H1 (cell line): Measurements from ENCODE around the gene TRUB1. TPM values are rescaled to one million over a fixed set of nuclear protein-coding genes. Genes with fewer than 3 reads are reported as not detected.

ENCODE experiments used
- CTCF ChIA-PET: fragments of 300-600 bp; sonication (Branson Sonifier 250); formaldehyde crosslinking; loops from one replicate; lab custom pipeline; 2021; ENCODE audit not compliant: partially characterized antibody; lab: Charles Lee
- POLR2A ChIA-PET: fragments of 300-600 bp; sonication (Branson Sonifier 250); formaldehyde crosslinking; loops from one replicate; lab custom pipeline; 2021; ENCODE audit warnings: inconsistent platforms; ENCODE audit not compliant: partially characterized antibody; lab: Charles Lee
- DNase-seq, 2 experiments: peaks; one replicate each; pipeline versions ENCODE4 v3.0.0 to v3.0.0-alpha.2; 2010 to 2022; ENCODE audit warnings: low spot score in 2 of 2, low read depth in 1 of 2, mixed read lengths in 1 of 2
- FAIRE-seq: peaks from 2 replicates; lab custom pipeline; 2011; peaks lifted over from hg19 to GRCh38; lab: Jason Lieb, UNC
- H2AFZ ChIP-seq: 2 replicates; pipeline ENCODE4 v1.8.1; 2012; ENCODE audit warnings: low read length, inconsistent platforms
- H2AK5ac ChIP-seq: 2 replicates; pipeline ENCODE4 v1.6.1; 2013; ENCODE audit warnings: low read depth, low read length
- H2BK120ac ChIP-seq: replicated peaks from 2 replicates; pipeline ENCODE3; 2013; ENCODE audit warnings: low read depth, low read length, inconsistent platforms
- H2BK12ac ChIP-seq: 2 replicates; pipeline ENCODE4 v1.6.1; 2013; ENCODE audit warnings: low read depth, low read length
- H2BK15ac ChIP-seq: 2 replicates; pipeline ENCODE4 v1.6.1; 2013; ENCODE audit warnings: low read length
- H2BK20ac ChIP-seq: 2 replicates; pipeline ENCODE4 v1.6.1; 2013; ENCODE audit warnings: low read length
- H2BK5ac ChIP-seq: 2 replicates; pipeline ENCODE4 v1.6.1; 2013; ENCODE audit warnings: low read depth, low read length
- H3K14ac ChIP-seq: 2 replicates; pipeline ENCODE4 v1.6.1; 2013; ENCODE audit warnings: inconsistent platforms; ENCODE audit not compliant: insufficient read length
- H3K18ac ChIP-seq: 2 replicates; pipeline ENCODE4 v1.6.1; 2013; ENCODE audit warnings: low read length; ENCODE audit errors: extremely low read depth
- H3K23ac ChIP-seq: 2 replicates; pipeline ENCODE4 v1.6.1; 2013; ENCODE audit warnings: inconsistent platforms; ENCODE audit not compliant: insufficient read length
- H3K23me2 ChIP-seq: 2 replicates; pipeline ENCODE4 v1.6.1; 2013; ENCODE audit warnings: low read depth, low read length
- H3K27ac ChIP-seq: 2 replicates; pipeline ENCODE4 v1.6.1; 2011; ENCODE audit warnings: low read depth, low read length, inconsistent platforms
- H3K27me3 ChIP-seq, 4 experiments: replicated peaks in 1 of 4; 1 replicate in 1 of 4; 2 replicates in 3 of 4; pipeline versions ENCODE4 v1.6.1 to v1.8.1; 2011 to 2013; ENCODE audit warnings: low read length in 3 of 4, mild to moderate bottlenecking in 3 of 4, inconsistent platforms in 2 of 4, mixed read lengths in 2 of 4, moderate library complexity in 1 of 4; ENCODE audit not compliant: control insufficient read depth in 3 of 4, insufficient read depth in 3 of 4; ENCODE audit errors: extremely low read depth in 1 of 4
- H3K36me3 ChIP-seq, 4 experiments: 2 replicates each; pipeline versions ENCODE4 v1.6.1 to v1.8.1; 2011 to 2013; ENCODE audit warnings: mild to moderate bottlenecking in 4 of 4, low read length in 3 of 4, moderate library complexity in 2 of 4, control low read depth in 1 of 4, inconsistent platforms in 1 of 4; ENCODE audit not compliant: insufficient read depth in 4 of 4, control insufficient read depth in 2 of 4
- H3K4ac ChIP-seq: replicated peaks from 2 replicates; pipeline ENCODE3; 2013; ENCODE audit warnings: low read length, low read depth, mixed read lengths, inconsistent platforms; ENCODE audit not compliant: insufficient read length
- H3K4me1 ChIP-seq, 4 experiments: replicated peaks in 1 of 4; 1 replicate in 1 of 4; 2 replicates in 3 of 4; pipeline versions ENCODE4 v1.6.1 to v1.8.1; 2011 to 2013; ENCODE audit warnings: low read length in 3 of 4, inconsistent platforms in 2 of 4, mixed read lengths in 1 of 4; ENCODE audit not compliant: insufficient read depth in 4 of 4, control insufficient read depth in 3 of 4
- H3K4me2 ChIP-seq, 2 experiments: 2 replicates each; pipeline versions ENCODE4 v1.6.1 to v1.8.1; 2011 to 2013; ENCODE audit warnings: low read depth in 2 of 2, low read length in 2 of 2, control low read depth in 1 of 2, inconsistent platforms in 1 of 2, mild to moderate bottlenecking in 1 of 2; ENCODE audit not compliant: insufficient read depth in 1 of 2
- H3K4me3 ChIP-seq, 4 experiments: fragments of 200-600, 300-600 bp in 1 of 4; sonication (generic), shearing (Covaris generic), sonication (Bioruptor Twin) in 1 of 4; 2 replicates each; pipeline versions ENCODE4 v1.5.1 to v1.8.1; 2011 to 2016; ENCODE audit warnings: low read length in 4 of 4, low read depth in 3 of 4, control low read depth in 2 of 4, inconsistent platforms in 2 of 4, mild to moderate bottlenecking in 2 of 4, mixed read lengths in 1 of 4, moderate library complexity in 1 of 4; ENCODE audit not compliant: insufficient read depth in 2 of 4; ENCODE audit errors: extremely low read depth in 1 of 4
- H3K56ac ChIP-seq: replicated peaks from 2 replicates; pipeline ENCODE3; 2013; ENCODE audit warnings: low read depth, mild to moderate bottlenecking, mixed read lengths, low read length, inconsistent platforms; ENCODE audit not compliant: insufficient read length
- H3K79me1 ChIP-seq: 2 replicates; pipeline ENCODE4 v1.6.1; 2013; ENCODE audit warnings: low read depth, low read length, control low read depth
- H3K79me2 ChIP-seq, 2 experiments: 2 replicates each; pipeline versions ENCODE4 v1.6.1 to v1.8.1; 2012 to 2013; ENCODE audit warnings: low read length in 2 of 2, mild to moderate bottlenecking in 2 of 2, inconsistent platforms in 1 of 2; ENCODE audit not compliant: insufficient read depth in 2 of 2, control insufficient read depth in 1 of 2
- H3K9ac ChIP-seq, 4 experiments: replicated peaks in 1 of 4; 1 replicate in 1 of 4; 2 replicates in 3 of 4; pipeline versions ENCODE4 v1.6.1 to v1.8.1; 2011 to 2013; ENCODE audit warnings: low read depth in 3 of 4, low read length in 3 of 4, control low read depth in 2 of 4, mild to moderate bottlenecking in 2 of 4, moderate library complexity in 2 of 4, inconsistent platforms in 1 of 4; ENCODE audit errors: extremely low read depth in 1 of 4
- H3K9me3 ChIP-seq, 2 experiments: 2 replicates each; pipeline versions ENCODE4 v1.6.1 to v1.8.1; 2012 to 2013; ENCODE audit warnings: mild to moderate bottlenecking in 2 of 2, moderate library complexity in 2 of 2, control low read depth in 1 of 2, inconsistent platforms in 1 of 2, low read depth in 1 of 2, low read length in 1 of 2, mixed read lengths in 1 of 2; ENCODE audit not compliant: insufficient read depth in 2 of 2
- H4K20me1 ChIP-seq, 2 experiments: replicated peaks in 1 of 2; 2 replicates each; pipeline versions ENCODE3 to v1.8.1; 2011 to 2013; ENCODE audit warnings: inconsistent platforms in 2 of 2, low read length in 2 of 2, mild to moderate bottlenecking in 1 of 2; ENCODE audit not compliant: insufficient read depth in 2 of 2, control insufficient read depth in 1 of 2
- H4K5ac ChIP-seq: 2 replicates; pipeline ENCODE4 v1.6.1; 2013; ENCODE audit warnings: low read length, low read depth, mixed read lengths, inconsistent platforms; ENCODE audit not compliant: insufficient read length
- H4K8ac ChIP-seq: 2 replicates; pipeline ENCODE4 v1.8.0; 2013; ENCODE audit warnings: mild to moderate bottlenecking, moderate library complexity, low read length, inconsistent platforms; ENCODE audit not compliant: insufficient read depth; ENCODE audit errors: extremely low read depth
- H4K91ac ChIP-seq: replicated peaks from 2 replicates; pipeline ENCODE3; 2013; ENCODE audit warnings: low read length, mixed read lengths, inconsistent platforms; ENCODE audit not compliant: insufficient read length
- CEBPB ChIP-seq: IDR thresholded peaks from 2 replicates; pipeline ENCODE4 v1.6.1; 2012; ENCODE audit warnings: low read depth, low read length
- CREB1 ChIP-seq: IDR thresholded peaks from 2 replicates; pipeline ENCODE4 v1.6.1; 2012; ENCODE audit warnings: inconsistent platforms
- POLR2A ChIP-seq, 2 experiments: IDR thresholded peaks; 1 replicate in 1 of 2; 2 replicates in 1 of 2; pipeline ENCODE4 v1.6.1; 2011; ENCODE audit warnings: low read depth in 2 of 2, low read length in 2 of 2, mild to moderate bottlenecking in 2 of 2; ENCODE audit errors: control extremely low read depth in 1 of 2
- SUZ12 ChIP-seq: fragments of 200-600 bp; sonication (generic); IDR thresholded peaks from 2 replicates; pipeline ENCODE4 v1.6.1; 2012; ENCODE audit warnings: mild to moderate bottlenecking, inconsistent platforms, low read length, moderate library complexity, mixed read lengths
- TAF1 ChIP-seq: IDR thresholded peaks from 2 replicates; pipeline ENCODE4 v1.6.1; 2011; ENCODE audit warnings: mild to moderate bottlenecking, low read depth, low read length
- WGBS, 2 experiments: shearing (Covaris generic) in 1 of 2; methylation state at CpG; one replicate each; pipeline versions ENCODE4 v1.1.6 to v1.1.7; 2013 to 2015; ENCODE audit warnings: low lambda C conversion rate in 2 of 2, mixed read lengths in 2 of 2, inconsistent platforms in 1 of 2, low coverage in 1 of 2, missing lambda C conversion rate in 1 of 2; ENCODE audit not compliant: insufficient replicate concordance in 2 of 2, insufficient coverage in 1 of 2, insufficient read length in 1 of 2; ENCODE audit errors: extremely low coverage in 1 of 2, missing lambda C conversion rate in 1 of 2; 5-methylcytosine and 5-hydroxymethylcytosine counted together
- polyA plus RNA-seq, 7 experiments: library from polyadenylated mRNA; depleted of rRNA in 3 of 7; stranded (reverse) in 5 of 7; unstranded in 2 of 7; fragments of >200 nt in 5 of 7; fragments of 200-250 nt in 2 of 7; gene quantifications; 1 replicate in 5 of 7; 2 replicates in 1 of 7; 4 replicates in 1 of 7; pipeline versions ENCODE4 v1.2.1 to v1.2.3, GENCODE V29; 2011 to 2013; ENCODE audit warnings: missing spikeins in 2 of 7, mixed read lengths in 2 of 7
- total RNA-seq: library from RNA; stranded (reverse); fragmentation: NEBNext Ultra II Directional; extraction: Animal tissue kit (Norgen Biotek cat#: 25700); gene quantifications from 2 replicates; pipeline ENCODE4 v1.2.1, GENCODE V29; 2021
- TF ChIP-seq, protein P1 (sequence below): IDR thresholded peaks from 2 replicates; pipeline ENCODE4 v1.6.1; 2012; ENCODE audit warnings: low read length, inconsistent platforms

The TRUB1 gene
- total and polyA plus RNA-seq, 2 of the 8 experiments (the other 6 are each of a cell fraction or from before 2014, with no cell fraction given) = 6.3 to 22.2 TPM

DNA sequence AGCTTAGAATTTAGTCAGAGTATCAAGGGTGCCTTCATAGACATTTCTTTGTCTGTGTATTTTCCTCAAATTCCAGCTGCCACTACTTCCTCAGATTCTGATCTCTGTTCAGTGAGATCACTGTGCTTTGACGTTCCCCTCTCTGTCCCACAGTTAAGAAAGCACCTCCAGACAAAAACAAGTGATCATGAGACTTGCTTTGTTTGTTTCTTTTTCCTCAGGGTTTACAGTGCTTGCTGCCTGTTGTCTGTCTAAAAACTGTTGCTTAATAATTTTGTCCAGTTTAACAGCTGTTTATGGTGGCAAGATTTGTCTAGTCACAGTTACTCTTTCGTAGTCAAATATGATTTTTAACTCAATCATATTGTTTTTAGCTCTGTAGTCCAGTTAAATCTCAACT is 29.1 kb downstream of the TRUB1 start:
- Histone ChIP-seq H3K9ac (no peak overlapping the region), H2BK12ac (no peak overlapping the region), H3K23me2 (no peaks in the 10 kb centered on the region), H3K4ac (no peak overlapping the region), H3K56ac (no peak overlapping the region), H2BK15ac (no peak overlapping the region), H4K5ac (no peak overlapping the region), H2AK5ac (no peak overlapping the region), H2BK120ac (no peak overlapping the region), H2BK5ac (no peak overlapping the region), H3K27me3 (no peaks in the 10 kb centered on the region), H3K36me3 (peaks cover 0 to 4% (median 2%) of the 10 kb centered on the region in 4 experiments; a peak in 3 of 8 replicates), H3K4me1 (peaks cover 0 to 8% (median 4%) of the 10 kb centered on the region in 4 experiments; a peak in 4 of 7 replicates), H4K20me1 (peaks cover 3% of the 10 kb centered on the region in 2 experiments), H2AFZ (no peak overlapping the region), H4K91ac (no peak overlapping the region), H4K8ac (no peak overlapping the region), H3K14ac (no peak overlapping the region), H3K18ac (no peak overlapping the region), H3K4me2 (no peak overlapping the region), H3K27ac (no peak overlapping the region), H3K79me2 (peaks cover 4 to 85% of the 10 kb centered on the region in 2 experiments; a peak in 3 of 4 replicates), H3K23ac (no peak overlapping the region), H3K9me3 (no peaks in the 10 kb centered on the region), H3K4me3 (no peak overlapping the region), H2BK20ac (no peak overlapping the region), H3K79me1 (peaks cover 3% of the 10 kb centered on the region; the same call in 1 of the 2 replicates)
- POLR2A ChIA-PET = interaction anchor here (1.3 kb wide), 1 partner anchor 28 kb away, joined by 3 read pairs; no protein-coding TSS in a partner anchor
- CTCF ChIA-PET = interaction anchor here (0.7 to 1.1 kb wide), 3 partner anchors 58 to 88 kb away, joined by 3 read pairs; no protein-coding TSS in a partner anchor
- 62% methylated on average over 2 of the region's 2 CpGs; no CpG with 5 or more reads in 1 of the 2 experiments for WGBS, 2 experiments
- DNase-seq (no peak), FAIRE-seq (no peak)
- TF ChIP-seq TAF1 (no peak), POLR2A (IDR thresholded peaks at IDR 0.05; ENCODE audit: control extremely low read depth in 1 of 2, low read depth in 2 of 2, low read length in 2 of 2) (no peak), CEBPB (no peak), SUZ12 (no peak), CREB1 (no peak)
- TF ChIP-seq, protein P1, sequence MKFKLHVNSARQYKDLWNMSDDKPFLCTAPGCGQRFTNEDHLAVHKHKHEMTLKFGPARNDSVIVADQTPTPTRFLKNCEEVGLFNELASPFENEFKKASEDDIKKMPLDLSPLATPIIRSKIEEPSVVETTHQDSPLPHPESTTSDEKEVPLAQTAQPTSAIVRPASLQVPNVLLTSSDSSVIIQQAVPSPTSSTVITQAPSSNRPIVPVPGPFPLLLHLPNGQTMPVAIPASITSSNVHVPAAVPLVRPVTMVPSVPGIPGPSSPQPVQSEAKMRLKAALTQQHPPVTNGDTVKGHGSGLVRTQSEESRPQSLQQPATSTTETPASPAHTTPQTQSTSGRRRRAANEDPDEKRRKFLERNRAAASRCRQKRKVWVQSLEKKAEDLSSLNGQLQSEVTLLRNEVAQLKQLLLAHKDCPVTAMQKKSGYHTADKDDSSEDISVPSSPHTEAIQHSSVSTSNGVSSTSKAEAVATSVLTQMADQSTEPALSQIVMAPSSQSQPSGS = no peak
